Activated gamma-delta T cell (primary cell): ENCODE data around the gene MICAL1.

Experiments
- DNase-seq: peaks from one replicate; lab custom pipeline; 2025; lab: John Stamatoyannopoulos, UW
- total RNA-seq, 2 donors: gene quantifications; one replicate each; lab custom pipeline; 2026; lab: John Stamatoyannopoulos, UW

The MICAL1 gene, protein sequence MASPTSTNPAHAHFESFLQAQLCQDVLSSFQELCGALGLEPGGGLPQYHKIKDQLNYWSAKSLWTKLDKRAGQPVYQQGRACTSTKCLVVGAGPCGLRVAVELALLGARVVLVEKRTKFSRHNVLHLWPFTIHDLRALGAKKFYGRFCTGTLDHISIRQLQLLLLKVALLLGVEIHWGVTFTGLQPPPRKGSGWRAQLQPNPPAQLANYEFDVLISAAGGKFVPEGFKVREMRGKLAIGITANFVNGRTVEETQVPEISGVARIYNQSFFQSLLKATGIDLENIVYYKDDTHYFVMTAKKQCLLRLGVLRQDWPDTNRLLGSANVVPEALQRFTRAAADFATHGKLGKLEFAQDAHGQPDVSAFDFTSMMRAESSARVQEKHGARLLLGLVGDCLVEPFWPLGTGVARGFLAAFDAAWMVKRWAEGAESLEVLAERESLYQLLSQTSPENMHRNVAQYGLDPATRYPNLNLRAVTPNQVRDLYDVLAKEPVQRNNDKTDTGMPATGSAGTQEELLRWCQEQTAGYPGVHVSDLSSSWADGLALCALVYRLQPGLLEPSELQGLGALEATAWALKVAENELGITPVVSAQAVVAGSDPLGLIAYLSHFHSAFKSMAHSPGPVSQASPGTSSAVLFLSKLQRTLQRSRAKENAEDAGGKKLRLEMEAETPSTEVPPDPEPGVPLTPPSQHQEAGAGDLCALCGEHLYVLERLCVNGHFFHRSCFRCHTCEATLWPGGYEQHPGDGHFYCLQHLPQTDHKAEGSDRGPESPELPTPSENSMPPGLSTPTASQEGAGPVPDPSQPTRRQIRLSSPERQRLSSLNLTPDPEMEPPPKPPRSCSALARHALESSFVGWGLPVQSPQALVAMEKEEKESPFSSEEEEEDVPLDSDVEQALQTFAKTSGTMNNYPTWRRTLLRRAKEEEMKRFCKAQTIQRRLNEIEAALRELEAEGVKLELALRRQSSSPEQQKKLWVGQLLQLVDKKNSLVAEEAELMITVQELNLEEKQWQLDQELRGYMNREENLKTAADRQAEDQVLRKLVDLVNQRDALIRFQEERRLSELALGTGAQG
- total RNA-seq: 128 to 145 reads per million in 2 donors

DNA sequence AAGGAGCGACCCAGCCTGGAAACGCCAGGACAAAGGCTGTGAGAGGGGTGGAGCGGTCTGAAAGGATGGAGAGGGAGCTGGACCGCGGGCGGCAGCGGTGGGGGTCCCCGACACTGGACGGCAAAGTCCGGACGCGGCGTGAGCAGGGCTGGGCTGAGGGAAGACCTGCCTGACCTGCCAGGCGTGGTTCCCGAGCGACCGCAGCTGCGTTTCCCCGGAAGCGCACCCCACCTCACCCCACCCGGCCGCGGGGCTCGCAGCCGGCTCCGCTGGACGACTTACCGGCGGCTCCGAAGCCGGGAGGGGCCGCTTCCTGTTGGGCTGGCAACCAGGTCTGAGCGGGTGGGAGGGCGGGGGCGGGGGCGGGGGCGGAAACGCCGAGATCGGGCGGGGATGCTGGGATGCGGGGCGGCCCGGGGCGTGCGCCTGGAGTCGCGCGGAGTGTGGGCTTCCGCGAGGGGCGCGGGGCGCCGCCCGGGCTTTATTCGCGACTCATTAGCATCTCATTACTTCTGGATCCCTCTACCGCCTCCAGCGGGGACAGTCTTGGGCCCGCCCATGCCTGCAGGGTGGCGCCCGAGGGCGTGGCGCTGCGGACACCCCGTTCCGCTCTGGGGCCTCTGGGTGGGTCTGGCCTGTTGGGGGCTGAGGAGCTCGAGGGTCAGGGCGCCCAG, at the start of gene MICAL1:
TSS of gene MICAL1 (minus strand) at position 336 of the 674 bp plus-strand sequence. CDS start 1,576 bp downstream, outside the sequence.
- peak; percentile 76 for DNase-seq

DNA sequence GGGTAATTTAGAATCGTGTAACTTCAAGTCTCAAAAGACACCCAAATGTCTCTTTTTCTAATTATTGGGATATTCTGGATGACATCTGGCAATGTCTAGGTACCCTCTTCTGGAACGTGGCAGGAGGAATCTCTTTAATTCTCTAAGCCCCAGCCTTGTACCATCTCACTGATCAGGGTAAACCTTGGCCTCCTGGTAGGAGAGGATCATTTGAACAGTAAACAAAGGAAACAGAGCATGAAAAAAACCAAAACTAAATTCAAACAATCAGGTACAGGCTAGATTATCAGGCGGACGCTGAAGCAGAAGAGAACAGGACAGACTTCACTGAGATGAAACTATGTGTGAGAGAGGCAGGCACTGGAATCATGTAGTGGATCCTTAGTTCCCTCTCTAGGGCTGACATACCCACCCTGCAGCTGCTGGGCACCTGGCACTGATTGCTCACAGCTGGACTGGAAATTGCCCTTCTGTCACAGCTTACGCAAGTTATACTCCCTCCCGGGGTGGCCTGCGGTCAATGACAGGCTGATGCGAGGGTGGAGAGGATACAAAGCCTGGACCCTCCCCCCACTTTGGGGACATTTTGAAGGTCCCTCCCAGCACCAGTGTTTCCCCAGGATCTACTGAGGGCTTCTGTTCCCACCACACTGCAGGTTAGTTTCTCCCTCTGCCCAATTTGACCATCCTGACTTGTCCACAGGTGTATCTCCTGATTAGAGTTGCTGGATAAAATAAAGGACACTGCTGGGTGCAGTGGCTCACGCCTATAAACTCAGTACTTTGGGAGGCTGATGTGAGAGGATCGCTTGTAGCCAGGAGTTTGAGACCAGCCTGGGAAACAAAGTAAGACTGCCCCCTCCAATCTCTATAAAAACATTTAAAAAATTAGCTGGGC, 48.0 kb upstream of the MICAL1 start:
- no peak for DNase-seq

DNA sequence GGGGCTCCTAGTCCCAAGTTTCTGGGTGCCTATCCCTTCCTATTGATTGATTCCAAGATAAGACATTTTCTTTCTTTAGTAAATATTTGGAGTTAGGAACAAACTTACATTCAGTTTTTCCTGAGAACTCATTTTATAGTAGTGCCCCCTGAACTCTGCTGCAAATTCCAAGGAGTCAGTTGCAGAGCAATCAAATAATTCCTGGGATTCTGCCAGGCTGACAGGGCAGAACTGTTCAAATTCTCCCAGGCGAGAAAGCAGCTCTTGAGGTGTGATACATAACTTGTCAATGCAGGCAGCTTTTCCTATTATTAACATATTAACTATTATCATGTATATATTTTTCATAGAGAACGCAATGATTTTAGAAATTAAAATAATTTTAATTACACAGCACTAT, 43.4 kb upstream of the MICAL1 start:
- DNase-seq: no peak

DNA sequence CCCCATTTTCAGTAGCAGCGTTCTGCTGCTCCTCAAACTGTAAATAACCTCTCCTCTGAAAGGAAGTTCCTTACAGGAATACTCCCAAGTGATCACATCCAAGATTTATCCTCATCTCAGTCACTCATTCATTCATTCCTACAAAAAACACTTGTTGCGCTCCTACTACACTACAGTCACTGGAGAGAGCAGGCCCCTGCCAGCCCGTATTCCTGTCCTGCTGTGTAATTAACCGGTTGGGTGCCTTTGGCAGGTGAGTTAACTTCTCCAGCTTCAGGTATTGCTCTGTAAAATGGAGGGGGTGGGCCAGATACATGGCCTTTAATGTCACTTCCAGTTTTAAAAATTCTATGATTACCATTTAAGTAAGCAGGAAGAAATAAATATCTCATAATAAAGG, 42.5 kb upstream of the MICAL1 start:
- DNase-seq: no peak

DNA sequence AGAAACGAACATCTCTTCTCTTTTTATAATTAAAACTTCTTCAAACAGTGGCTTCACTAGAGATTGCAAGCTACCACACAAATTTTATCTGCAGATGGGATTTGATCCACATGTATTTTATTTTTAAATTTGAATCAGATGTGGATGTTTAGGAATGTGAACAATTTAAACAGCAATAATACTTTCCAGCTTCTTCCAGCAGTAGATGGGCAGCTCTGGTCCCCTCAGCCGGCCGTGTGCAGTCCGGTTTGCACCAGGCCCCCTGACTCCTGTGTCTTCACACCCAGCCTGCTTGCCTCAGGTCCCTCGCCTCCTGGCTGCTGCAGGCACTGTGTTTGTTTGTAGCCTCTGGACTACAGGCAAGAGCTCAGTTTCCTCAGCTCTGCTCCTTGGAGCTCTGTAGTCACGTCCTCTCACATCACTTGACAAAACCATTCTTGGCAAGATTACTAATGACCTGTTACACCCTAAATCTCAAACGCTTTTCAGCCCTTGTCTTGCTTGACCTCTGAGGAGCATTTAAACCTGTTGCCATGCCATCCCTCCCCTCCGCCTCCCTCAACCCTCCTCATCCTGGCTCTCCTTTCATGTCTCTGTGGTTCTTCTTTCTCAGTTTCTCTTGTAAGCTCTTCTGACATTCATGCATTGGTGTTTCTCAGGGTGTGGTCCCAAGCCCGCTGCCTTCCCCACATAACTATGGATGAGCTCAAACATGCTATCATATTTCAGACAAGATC, 40.6 kb upstream of the MICAL1 start:
- DNase-seq: no peak

DNA sequence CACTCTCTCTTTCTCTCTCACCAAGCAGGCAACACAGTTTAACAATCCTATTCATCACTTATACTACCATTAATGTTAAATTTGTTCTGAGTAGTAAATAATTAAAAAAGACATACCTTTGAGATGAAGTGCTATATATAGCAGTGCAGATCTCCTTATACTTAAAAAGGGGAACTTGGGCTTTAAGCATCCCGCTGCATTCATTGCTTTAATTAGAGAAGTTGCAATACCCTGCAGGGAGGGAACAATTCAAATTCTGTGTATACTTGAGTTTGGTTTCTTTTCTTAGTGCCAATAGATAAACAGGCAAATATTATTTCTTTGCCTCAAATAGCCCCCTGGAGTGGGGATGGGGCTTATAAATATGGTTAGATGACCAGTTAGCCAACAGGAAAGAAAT, 38.3 kb upstream of the MICAL1 start:
- DNase-seq: no peak

DNA sequence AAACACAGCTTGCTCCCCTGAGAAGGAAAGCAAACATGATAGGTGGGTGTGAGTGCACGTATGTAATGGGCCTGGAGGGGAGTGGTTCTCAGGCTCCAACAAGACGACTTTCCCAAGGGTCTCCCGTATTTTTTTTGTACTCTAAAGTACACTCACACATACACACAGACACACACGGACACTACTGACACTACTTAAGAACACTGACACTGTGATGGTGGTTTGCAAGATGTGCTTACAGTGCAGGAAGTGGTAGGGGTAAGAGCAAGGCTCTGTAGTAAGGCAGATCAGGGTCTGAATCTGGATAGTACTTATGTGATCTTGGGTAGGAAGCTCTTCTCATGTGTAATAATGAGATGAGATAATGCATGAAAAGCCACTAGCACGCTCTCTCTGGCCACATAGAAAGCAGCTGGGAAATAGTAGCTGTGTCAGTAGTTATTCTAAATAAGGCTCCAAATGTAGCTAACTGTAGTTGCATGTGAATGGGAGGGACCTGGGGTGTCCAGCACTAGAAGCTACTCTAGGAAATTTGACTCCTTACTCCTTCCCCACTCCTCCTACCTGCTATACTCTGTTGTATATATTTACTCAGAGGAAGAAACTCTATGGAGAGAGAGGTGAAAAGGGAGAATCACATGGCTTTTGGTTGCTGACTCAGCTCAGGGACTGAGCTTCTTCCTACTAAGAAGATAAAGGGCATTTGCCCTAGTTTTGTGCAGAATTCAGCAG, 35.8 kb upstream of the MICAL1 start:
- DNase-seq: no peak

DNA sequence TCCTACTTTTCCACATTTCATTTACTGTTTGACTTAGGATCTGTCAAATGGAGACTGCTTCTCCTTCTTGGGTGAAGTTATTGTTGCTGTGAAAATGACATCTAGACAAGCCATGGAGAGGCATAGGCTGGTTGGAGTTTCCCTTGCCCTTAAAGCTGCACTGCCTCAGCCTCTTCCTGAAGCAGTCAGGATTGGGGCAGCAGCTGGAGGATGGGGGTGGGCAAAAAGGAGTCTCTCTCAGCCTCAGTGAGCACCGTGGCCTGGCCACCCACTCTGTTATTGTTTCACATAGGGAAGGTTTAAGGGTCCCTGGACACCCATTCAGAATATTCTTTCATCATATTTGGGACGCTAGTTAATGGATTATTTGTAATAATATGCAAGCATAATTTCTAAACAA, 35.1 kb upstream of the MICAL1 start:
- no peak for DNase-seq

DNA sequence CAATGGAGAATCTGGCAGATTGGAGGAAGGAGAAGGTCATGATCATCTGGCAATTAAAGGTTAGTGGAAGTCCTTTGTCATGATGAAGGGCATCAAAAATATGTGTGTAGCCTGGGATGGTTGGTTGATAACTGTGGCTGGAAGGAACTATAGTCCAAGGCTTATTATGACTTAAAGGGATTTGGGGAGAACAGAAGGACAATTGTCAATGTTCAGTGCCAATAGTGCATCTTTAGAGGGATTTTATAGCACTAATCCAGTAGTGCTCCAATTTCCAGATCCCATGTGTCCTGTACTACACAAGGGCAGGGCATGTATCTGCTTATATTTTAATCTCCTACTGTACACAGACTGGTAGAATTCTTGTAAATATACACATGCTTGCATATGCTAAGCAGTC, 32.4 kb upstream of the MICAL1 start:
- no peak for DNase-seq

DNA sequence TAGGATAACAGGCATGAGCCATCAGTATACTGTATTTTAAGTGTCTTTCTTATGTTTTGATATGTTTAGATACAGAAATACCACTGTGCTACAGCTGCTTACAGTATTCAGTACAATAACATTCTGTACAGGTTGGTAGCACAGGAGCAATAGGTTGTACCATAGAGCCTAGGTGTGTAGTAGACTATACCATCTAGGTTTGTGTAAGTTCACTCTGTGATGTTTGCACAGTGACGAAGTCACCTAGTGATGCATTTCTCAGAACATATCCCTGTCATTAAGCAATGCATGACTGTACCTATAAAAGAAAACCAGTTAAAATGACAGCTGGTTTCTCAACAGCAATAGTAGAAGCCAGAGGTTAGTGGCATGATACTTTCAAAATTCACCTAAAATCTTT, 30.5 kb upstream of the MICAL1 start:
- DNase-seq: no peak

DNA sequence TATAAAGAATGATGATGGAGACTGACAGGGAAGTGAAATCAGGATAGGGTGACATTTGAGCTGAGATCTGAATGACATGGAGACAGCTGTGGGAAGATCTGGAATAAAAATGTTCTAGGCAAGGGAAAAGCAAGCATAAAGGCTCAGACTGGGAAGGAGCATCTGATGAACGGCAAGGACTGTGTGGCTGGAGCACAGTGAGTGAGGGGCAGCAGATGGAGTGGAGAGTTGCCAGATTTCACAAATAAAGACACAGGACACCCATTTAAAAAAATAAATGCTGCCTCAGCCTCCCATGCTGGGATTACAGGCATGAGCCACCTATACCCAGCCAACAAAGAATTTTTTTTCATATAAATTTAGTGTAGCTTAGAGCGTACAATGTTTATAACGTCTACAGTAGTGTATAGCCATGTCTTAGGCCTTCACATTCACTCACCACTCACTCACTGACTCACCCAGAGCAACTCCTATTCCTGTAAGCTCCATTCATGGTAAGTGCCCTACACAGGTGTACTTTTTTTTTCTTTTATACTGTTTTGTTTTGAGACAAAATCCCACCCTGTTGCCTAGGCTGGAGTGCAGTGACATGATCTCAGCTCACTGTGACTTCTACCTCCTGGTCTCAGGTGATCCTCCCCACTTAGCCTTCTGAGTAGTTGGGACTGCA, 29.8 kb upstream of the MICAL1 start:
- DNase-seq: no peak

DNA sequence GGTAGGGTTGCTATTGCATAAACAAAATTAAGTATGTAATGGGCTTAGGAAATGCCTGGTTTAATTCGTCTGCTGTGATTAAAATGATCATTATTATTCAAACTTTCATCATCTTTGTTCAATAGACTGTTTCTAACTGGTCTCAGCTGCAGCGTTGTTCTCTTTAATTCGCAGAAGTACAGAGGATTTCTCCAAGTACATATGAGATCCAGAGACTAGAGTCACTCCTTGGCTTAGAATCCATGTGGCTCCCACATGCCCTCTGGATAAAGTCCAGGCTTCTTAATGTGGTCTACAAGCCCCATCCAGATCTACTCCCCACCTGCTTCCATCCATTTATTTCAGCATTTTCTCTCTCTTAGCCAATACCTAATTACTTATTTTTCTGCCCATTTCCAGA, 28.6 kb upstream of the MICAL1 start:
- DNase-seq: no peak

DNA sequence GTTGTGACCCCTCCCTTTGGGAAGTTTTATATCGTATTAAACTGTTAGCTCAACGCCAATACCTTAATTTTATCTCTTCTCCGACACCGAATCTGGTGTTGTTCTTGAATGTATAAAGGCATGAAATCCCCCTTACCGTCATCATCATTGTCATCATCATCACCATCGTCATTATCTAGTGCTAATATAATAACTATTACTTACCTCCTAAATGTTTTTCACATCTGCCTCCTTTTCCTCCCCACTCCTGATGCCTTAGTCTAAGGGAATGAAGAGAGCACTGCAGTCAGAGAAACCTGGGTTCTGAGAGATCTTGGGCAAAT, 28.1 kb upstream of the MICAL1 start:
- DNase-seq: no peak

DNA sequence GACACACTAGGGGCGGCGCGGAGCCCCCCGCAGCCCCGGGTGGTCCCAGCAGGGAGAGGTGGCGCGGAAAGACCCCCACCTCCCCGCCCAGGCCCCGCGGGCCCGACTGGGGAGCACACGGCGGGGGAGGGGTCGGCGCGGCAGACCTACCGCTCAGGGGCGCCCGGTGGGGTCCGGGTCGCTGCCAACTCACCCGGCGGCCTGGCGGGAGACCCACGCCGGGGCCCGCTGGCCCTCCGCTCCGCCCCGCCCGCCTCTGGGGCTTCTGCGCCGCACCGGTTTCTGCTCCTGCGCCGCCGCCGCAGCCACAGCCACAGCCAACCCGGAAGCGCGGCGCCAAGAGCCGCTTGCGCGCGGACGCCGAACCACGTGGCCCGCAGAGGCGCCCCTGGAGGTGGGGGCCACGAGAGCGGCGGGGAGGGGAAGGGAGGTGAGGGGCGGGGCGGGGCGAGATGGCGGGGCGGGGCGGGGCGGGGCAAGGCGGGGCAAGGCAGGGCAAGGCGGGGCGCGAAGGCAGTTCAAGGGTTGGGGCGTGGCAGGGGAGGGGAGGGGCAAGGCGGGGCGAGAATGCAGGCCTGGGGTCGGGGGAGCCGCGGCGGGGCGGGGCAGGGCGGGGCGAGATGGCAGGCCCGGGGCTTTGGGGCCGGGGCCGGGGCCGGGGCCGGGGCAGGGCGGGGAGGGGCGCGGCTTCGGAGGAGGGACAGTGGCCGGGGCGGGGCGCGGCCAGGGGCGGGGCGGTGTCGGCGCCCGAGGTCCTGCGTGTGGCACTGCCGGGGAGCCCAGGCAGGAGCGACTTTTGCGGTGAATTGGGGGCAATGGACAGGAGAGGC, 27.5 kb upstream of the MICAL1 start, which contains the start of gene ZBTB24:
TSS of gene ZBTB24 (minus strand) at position 315 of the 830 bp plus-strand sequence. CDS start 1,193 bp downstream, outside the sequence.
- peak; percentile 88 for DNase-seq

DNA sequence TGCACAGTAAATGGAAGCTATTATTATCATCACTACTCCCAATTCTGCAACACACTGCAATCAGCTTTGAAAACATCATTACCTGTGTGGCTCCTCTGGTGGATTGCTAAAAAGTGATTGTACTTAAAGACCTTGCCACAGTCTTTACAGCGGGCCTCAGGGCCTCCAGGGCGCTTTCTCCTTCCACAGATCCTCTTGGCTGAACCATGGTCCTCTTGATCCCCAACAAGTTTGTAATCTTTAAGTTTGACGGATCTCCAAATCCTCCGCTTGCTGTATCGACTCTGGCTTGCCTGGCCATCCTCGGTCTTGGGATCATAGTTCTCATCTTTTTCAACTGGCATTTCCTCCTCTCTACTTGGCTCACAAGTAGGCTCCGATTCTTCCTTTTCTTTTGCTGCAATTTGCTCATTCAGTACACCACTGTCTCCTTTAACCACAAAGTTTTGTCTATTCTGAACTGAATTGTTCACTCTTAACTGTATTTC, 25.5 kb upstream of the MICAL1 start:
- DNase-seq: no peak

DNA sequence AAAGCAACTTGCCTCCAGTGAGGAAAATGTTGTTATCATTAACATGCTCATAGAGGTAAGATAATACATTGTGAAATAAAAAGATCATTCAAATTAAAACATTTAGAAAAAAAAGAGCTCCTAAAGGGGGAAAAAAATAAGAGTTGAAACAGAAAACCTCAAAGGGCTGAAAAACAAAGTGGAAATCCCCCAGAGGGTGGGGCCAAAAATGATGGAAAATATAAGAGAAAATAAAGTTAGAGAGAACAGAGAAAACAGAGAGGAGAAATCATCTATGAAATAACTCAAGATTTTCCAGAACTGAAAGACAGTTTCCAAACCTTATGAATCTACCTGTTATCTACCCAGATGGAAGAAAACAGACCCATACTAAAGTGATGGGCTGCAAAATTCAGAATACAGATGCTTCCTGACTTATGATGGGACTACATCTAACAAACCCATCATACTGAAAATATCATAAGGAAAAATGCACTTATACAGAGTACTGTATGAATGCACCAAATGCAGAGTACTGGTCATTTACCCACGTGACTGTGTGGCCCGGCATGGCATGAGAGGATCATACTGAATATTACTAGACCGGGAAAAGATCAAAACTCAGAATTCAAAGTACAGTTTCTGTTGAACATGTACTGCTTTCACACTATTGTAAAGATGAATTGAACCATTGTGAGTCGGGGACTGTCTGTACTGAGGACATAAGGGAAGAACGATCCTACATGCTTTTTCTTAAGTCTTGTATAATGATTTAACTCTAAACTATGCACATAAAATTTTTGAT, 23.5 kb upstream of the MICAL1 start:
- DNase-seq: no peak

DNA sequence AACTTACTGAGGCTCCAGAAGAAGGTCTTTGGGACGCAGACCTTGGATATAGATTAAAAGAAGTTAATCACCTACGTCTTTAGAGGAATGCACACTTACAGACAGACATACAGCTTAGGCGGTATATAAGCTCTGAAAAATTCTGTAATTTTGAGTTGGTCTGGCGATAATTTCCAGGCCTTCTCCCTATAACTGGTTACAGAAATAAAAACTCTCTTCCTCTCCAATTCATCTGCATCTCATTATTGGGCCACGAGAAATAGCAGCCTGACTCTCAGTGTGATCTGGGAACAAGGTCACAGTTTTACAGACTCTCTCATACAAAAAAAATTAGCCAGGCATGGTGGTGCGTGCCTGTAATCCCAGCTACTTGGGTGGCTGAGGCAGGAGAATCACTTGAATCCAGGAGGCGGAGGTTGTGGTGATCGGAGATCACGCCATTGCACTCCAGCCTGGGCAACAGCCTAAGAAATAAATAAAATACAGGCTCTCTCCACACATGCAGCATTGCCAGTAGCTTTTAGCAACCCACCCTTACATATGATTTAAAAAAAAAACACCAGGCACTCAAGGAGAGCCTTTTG, 22.7 kb upstream of the MICAL1 start:
- DNase-seq: no peak
